ENCODE data around the gene CDHR5.

The CDHR5 gene

DNA sequence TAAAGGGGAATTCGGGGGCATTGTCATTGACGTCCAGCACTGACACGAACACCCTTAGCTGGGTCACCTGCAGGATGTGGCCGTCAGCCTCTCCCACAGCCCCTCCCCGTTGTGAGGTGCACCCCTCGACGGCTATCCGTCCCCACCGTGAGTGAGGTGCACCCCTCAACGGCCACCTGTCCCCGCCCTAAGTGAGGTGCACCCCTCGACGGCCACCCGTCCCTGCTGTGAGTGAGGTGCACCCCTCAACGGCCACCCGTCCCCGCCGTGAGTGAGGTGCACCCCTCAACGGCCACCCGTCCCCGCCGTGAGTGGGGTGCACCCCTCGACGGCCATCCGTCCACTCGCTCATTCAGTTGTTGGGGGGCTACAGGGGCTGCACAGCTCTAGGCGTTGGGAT lies 2.9 kb downstream of the CDHR5 start:
- no peak for DNase-seq

DNA sequence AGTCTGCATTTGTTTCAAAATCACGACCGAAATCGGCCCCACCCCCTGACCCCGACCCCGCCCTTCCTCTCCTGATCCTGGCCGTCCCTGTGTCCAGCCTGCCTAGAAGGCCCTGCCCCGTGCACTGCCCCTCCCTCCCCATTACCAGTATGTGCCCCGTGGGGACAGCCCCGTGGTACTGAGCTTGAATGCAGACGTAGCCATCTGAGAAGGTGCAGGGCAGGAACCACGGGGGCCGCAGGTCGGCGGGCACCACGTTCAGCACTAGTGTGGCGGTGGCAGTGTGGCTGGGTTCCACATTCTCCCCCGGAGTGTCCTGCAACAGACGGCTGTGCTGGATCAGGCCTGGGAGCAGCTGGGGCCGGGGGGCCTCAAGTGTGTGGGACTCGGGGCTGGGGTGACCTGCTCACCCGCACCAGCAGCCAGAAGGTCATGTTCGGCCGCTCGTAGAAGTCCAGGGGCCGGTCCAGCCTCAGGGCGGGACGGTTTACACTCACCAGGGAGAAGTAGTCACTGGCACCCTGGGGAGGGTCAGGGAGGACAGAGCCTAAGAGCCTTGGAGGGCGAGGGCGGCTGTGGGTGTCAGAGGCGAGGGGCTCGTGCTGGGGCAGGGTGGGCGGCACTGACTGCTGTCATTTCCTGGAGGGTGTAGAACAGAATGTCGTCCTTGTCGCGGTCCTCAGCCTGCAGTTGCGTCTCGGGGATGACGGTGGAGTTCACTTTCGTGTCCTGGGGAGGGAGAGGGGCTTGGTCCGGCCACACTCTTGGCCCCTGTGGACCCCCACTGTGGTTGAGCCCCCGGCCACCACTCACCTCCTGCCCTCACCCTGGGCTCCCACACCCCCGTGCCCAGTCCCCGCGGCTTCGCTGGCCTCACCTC lies 3.6 kb downstream of the CDHR5 start:
- no peak for DNase-seq

DNA sequence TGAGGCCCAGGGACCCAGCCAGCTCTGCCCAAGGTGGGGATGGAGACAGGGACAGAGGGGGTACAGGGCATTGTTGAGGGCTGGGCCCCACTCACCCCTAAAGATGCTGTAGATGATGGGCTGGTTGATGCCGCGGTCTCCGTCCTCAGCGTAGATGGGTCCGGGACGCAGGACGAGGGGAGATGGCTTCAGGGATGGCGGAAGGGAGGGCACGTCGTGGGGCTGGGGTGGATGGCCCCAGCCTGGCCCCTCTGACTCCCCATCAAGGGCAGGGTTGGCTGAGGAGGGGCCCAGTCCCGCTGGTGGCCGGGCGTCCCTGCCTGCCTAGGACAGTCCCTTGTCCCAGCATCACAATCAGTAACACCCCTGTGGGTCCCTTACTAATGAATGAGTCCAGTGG lies 4.6 kb downstream of the CDHR5 start:
- no peak for DNase-seq

DNA sequence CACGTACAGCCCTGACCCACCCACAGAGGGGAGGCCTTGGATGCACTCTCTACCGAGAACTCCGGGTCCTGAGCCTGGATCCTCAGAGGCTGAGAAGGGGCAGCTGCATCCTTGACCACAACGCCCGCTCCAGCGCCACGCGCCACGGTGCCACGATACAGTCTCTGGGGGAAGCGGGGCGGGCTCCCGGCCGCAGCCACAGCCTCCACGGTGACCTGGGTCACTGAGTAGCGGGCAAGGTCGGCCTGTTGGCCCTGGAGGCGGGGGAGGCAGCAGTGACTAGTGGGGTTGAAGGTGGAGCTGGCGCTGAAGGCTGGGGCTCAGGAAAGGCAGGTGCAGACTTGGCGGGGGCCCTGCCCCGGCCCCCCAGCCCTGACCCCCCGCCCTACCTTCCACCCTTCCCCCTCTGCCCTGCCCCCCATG lies 5.1 kb downstream of the CDHR5 start:
- DNase-seq = no peak

DNA sequence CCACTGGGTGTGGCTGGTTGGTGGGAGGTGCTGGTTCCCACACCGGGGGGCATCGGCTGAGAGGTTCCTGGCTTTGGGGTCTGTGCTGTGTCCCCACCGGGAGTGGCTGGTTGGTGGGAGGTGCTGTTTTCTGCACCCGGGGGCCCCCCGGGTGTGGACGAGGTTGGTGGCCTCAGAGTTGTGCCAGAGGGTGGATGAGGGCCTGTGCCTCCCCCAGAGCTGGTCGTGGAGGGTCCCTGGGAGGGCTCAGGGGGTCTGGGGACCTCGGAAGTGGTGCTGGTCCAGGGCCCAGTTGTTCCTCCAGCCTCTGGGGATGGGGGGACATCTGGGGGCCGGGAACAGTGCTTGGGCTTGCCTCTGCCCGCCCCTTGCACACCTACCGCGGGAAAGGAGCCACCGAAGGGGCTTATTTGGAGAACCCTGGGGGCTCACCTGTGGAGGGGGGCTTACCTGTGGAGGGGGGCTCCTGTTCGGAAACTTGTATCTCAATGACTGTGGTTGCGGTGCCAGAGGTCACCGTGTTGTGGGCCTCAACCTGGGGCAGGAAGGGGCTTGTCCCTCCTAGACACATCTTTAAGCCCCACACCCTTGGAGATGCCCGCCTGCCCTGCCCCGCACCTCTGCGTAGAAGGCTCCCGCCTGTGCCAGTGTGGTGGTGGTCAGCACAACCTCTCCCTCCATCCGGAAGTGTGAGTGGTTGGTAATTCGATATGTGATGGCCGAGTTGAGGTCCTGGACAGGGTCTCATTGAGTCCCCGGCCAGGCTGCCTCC lies 5.7 kb downstream of the CDHR5 start:
- no peak for DNase-seq

DNA sequence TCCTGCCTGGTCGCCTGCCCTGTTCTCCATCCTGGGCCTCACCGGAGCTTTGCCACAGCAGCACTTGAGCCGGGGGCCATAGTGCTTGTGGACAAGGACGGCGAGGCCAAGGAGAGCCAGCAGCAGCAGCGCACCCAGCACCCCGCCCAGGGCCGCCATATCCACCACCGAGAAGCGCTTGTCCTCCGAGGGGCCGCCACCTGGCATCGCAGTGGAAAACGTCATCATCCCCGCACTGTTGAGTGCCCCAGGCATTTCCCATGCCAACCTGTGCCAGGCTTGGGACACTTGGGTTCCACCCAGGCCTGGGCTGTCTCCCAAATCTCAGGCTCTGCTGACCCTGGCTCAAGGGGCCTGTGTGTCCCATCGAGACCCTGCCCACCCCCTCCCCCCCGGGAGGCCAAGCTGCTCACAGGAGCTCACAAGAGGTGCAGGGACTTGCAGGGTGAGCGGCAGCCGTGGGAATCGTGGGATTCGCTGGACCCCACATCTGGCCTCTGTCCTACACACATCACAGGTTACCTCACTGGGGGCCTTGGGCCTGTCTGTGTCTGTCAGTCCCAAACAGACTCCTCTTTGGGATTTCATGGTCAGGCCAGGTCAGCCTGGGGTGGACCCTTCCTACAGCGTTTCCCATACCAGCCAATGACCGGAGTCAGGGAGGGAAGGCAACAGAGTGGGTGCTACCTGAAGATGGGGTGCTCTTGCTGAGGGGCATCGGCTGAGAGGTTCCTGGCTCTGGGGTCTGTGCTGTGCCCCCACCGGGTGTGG lies 6.7 kb downstream of the CDHR5 start:
- no peak for DNase-seq

DNA sequence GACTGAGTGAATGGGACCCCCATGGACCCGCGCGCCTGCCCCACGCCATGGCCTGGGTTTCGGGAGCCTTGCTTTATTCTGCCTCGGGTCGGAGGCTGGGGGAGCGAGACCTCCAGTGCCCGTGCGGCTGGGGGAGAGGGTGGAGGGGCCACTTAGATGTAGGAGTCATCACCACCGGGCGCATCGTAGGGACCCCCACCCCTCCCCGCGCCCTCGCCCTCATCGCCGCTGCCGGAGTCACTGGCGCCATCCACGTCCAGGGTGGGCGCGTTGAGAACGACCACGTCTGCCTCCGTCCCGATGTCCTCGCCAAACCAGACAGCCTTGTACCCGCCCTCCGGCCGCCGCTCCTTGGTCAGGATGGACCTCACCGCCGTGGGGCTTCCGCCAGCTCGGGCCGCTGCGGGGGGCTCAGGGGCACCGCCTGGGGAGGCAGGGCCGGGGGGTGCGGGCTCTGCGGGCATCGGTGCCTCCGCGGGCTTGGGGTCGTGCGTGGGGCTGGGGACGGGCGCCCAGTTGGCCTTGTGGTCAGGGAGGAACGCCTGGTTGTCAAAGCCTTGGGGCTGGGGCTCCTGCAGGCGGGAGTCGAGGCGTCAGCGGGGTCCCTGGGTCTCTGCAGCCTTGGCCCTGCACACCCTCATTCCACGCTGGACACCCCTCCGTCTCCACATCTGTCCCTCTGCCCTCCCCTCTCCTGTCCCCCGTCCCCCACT lies 7.4 kb downstream of the CDHR5 start:
- no peak for DNase-seq

DNA sequence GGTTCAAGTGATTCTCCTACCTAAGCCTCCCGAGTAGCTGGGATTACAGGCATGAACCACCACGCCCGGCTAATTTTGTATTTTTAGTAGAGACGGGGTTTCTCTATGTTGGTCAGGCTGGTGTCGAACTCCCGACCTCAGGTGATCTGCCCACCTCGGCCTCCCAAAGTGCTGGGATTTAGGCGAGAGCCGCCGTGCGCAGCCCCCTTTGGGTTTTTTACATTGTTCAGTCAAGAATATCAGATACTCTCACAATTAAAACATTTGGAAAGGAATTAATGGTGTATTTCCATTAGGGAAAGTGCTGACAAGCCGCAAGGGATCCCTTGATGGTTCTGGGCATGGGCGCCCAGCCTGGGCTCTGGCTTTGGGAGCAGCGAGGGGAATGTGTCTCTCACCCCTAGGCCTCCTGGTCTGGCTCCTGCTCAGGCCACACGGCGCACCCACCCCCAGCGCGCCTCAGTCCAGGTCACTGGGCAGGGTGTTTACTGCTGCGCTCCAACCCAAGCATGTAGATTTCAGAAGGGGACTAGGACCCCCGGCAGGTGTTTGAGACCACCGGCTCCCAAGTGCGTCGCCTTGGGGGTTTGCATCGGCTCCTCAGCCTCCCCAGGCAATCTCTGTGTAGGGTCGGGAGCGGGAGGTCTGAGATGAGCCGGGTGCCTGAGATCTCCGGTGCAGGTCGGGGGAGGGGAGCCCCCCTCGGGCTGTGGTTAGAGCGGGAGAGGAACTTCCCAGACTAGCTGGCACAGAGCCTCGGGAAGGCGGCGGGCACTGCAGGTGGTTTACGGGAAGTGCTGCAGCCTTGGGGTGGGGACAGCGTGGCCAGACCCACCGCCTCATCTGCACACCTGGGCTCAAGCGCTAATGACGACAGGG lies 8.2 kb downstream of the CDHR5 start:
- no peak for DNase-seq

DNA sequence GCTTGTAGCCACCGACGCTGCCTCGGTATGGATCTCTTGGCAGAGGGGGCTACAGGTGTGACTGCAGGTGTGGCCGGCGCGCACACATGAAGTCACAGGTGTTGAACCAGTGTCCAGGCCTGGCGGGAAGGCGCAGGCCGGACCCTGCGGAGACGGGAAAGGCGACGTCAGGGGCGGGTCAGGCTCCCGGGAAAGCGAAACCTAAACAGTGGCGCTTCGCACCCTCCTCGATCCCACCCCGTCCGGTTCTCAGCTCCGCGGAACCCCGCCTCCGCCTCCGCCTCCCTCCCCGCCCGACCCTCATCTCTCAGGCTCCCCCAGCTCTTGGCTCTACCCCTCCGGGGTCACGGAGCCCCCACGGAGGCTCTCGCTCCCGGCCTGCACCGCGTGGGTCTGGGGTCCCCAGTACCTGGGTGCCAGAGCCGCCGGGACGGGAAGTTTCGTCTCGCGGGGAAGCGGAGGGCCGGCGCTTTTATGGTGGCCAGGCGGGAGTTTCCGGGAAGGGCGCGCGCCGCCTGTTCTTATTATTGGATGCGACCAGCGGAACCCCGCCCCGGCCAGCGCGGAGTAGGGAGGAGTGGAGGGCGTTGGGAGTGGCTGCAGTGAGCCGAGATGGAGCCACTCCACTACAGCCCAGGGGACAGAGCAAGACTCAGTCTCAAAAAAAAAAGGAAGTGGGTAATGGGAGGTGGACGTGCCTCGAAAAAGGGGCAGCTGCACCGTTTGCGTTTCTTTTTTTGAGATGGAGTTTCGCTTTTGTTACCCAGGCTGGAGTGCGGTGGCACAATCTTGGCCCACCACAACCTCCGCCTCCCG lies 9.0 kb downstream of the CDHR5 start, which contains the start of gene IRF7:
Gene IRF7 (minus strand): TSS at position 447 of the 816 bp plus-strand sequence. CDS start 586 bp downstream, outside the sequence.
- DNase-seq = peak; percentile 93

DNA sequence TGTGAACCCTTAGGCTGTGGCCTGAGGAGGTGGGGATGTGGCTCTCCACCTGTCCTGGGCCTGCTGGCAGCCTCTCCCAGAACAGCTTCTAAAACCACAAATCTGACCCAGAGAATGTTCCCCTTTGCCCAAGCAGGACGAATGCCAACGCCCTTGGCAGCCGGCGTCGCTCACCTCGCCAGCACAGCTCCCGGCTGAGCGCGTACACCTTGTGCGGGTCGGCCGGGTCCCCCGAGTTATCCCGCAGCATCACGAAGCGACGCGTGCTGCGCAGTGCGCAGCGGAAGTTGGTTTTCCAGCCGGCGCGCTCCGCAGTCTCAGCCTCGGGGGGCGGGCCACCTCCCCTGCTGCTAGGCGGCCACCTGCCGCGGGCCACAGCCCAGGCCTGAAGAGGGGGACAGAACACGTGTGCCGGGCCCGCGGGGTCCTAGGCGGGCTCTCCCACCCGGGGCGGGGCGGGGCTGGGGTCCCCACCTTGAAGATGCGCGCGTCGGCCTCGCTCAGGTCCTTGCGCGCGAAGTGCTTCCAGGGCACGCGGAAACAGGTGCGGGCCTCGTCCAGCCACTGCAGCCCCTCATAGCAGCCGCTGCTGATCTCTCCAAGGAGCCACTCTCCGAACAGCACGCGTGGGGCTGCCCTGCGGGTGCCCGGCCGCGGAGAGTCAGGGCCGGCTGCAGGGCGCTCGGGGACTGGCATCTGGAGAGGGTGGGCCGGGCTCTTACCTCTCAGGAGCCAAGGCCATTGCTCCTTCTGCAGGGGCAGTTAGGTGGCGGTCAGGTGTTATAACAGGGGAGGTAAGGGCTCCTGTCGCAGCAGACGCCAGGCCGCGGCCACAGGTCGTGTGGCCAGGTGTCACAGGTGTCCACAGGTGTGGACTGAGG lies 9.9 kb downstream of the CDHR5 start:
- DNase-seq = no peak

DNA sequence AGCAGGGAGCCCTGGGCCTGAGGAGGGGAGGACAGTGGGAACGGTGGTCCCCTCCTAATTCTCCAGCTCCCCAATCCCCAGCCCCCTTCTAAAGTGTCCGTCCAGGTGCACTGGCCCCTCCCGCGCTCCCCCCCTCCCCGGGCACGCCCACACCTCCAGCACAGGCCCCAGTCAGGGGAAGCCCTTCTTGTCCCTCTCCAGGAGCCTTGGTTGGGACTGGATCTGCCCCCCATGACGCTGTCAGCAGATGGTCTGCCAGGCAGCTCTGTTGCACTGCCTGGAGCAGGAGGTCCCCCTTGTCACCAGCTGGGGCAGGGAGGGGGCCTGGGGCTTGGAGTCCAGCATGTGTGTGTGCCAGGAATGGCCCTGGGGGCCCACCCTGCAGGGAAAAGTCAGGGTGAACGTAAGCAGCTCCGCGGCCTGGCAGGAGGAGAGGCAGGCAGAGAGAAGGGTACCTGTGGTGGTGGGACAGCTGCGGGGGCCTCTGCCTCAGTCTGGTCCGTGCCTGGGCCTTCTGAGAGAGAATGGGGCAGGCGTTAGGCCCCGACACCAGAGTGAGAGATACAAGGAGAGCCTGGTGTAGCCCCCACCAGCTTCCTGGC lies 10.6 kb downstream of the CDHR5 start:
- no peak for DNase-seq

DNA sequence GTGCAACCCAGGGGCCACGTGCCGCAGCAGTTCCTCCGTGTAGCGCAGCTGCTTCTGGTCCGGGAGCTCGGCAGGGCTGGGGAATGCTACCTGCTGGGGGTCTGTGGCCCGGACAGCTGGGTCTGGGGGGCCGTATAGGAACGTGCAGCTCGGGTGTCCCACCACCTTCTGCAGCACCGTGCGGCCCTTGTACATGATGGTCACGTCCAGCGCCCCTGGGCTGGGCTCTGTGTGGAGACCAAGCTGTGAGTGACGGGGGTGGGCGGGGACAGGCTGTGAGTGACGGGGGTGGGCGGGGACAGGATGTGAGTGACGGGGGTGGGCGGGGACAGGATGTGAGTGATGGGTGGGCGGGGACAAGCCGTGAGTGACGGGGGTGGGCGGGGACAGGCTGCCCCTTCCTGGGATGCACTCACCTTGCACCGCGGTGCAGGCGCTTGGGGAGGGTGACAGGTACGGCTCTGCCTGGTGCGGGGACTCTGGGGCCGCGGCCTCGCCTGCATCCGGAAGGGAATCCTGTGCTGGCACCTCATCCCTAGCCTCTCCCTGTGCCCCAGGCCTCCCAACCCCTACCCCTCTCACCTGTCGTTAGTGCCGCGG lies 11.3 kb downstream of the CDHR5 start:
- DNase-seq = peak; percentile 90

DNA sequence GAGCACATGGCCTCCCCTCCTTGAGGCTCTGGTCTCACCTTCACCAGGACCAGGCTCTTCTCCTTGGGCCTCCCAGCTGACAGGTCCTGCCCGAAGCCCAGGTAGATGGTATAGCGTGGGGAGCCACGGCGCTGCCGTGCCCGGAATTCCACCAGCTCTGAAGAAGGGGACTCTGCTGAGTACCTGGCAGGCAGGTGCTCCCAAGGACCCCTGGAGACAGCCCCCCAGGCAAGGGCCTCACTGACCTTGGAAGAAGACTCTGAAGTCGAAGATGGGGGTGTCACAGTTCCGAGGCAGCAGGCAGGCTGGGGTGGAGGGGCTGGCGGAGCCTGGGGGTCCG lies 11.8 kb downstream of the CDHR5 start:
- DNase-seq = no peak

DNA sequence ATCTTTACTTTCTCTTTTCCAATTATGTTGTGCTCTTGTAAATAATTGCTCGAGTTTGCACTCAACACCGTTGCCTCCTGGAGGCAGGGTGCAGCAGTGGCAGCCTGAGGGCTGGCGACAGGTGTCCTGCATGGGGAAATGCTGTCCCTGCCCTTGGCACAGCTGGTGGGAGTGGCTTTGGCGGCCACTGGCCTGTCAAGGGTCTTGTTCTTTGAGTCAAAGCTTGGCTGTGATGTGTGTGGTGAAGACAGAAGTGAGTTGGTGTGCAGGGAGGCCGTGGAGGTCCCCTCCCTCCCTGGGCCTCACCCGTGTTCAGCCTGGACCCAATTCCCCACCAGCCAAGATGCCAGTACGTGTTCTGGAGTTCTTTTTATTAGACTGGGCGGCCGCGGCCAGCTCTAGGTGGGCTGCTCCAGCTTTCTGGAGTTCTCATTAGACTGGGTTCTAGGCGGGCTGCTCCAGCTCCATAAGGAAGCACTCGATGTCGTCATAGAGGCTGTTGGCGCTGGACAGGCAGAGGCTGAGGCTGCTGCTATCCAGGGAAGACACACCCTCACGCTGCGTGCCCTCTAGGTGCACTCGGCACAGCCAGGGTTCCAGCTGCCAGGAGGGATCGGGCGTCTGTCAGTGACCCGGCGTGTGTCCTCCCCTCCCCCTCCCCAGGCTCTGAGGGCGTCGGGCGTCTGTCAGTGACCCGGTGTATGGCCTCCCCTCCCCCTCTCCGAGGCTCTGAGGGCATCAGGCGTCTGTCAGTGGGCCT lies 12.4 kb downstream of the CDHR5 start:
- no peak for DNase-seq

DNA sequence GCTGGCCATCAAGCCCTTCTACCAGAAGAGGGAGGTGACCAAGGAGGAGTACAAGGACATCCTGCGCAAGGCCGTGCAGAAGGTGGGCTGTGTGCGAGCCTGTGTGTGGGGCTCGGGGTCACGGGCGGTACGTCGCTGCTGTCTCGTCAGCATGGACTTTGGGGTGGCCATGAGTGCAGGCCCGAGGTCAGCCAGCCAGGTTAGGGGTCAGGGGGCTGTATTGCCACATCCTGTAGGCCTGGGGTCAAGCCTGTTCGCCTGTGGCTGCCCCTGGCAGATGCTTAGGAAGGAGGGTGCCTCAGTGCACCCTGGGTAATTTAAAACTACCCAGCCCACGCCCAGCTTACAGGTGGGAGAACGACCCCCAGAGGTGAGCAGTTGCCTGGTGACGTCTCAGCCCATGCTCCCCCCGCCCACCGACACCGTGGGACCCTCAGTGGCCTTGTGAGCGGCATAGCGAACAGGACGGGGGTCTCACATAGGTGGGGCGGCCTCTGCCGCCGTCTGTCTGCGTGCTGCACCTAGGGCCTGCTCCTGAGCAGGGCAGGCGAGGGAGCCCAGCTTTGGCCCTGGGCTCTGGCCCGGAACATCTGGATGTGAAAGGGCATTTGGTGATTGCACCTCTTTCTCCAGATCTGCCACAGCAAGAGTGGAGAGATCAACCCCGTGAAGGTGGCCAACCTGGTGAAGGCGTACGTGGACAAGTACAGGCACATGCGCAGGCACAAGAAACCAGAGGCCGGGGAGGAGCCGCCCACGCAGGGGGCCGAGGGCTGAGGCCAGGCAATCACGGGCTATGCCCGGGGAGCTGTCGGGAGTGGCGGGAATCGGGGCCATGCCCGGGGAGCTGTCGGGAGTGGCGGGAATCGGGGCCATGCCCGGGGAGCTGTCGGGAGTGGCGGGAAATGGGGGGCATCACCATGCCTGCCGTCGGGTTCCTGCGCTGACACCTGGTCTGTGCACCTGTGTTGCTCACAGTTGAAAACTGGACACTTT lies 13.5 kb downstream of the CDHR5 start:
- DNase-seq = no peak

DNA sequence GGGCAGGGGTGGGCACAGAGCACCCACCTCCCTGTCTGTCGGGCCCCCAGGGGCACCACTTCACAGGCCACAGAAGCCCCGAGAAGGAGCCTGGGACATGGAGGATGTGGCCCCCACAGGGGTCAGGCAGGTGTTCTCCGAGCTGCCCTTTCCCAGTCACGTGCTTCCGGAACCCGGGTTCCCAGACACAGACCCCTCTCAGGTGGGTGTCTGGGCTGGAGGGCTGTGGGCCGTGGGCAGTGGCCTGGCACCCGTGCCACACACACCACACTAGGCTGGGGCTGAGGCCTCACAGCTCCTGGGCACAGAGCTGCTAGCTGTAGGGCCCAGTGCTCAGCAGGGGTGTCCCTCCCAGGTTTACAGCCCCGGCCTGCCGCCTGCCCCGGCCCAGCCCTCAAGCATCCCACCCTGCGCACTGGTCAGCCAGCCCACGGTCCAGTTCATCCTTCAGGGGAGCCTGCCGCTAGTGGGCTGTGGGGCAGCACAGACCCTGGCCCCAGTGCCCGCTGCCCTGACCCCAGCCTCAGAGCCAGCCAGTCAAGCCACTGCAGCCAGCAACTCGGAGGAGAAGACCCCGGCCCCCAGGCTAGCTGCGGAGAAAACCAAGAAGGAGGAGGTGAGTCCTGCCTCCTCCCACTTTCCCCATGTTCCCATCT lies 14.5 kb downstream of the CDHR5 start:
- DNase-seq = no peak

All from activated CD8-positive, alpha-beta memory T cell treated with anti-CD3 and anti-CD28 coated beads for 24 hours (primary cell).